ENCODE data around the gene SOX6. TPM values are rescaled to one million over a fixed set of nuclear protein-coding genes. Genes with fewer than 3 reads are reported as not detected.

The SOX6 gene
- total RNA-seq, 1 experiment from 2014 or later: not detected

DNA sequence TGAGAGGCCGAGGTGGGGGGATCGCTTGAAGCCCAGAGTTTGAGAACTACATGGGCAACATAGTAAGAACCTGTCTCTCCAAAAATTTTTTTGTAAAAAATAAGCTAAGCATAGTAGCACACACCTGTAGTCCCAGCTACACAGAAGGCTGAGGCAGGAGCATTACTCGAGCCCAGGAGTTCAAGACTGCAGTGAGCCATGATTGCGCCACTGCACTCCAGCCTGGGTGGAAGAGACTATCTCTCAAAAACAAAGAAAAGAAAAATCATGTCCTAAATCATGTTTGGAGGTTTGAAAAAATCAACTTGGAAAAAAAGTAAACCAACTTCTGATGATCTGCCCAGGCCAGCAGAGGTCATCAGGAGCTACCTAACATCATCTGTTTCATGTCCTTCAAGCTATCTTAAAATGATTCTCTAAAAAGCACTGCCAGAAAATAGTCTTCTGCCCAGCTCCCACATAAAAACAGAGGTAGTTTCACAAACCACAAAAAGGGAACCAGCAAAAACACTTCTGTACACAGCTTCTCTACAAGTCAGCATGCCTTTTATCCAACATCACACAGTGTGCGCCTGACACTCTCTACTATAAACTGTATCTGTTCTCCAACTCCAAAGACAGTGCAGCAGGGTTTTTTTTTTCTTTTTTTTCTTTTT lies 165.0 kb downstream of the SOX6 start:
- DNase-seq (ENCODE audit: low spot score): no peak

DNA sequence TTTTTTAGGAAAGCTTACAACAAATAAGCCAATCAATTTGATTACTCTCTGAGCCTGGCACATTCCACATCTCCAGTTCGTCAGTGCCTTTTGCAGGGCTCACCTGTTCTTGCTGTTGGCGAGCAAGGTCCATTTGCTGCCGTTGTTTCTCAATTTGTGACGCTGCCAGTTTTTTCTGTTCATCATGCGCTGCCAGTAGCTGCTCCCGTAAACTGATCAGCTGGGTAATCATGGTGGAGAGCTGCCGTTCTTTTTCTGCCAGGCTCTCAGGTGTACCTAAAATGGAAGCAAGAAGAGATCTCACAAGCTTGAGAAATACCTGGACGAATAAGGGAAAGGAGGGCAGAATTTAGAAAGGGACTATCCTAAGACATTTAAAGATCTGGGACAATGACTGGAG lies 169.7 kb downstream of the SOX6 start:
- no peak for DNase-seq (ENCODE audit: low spot score)

GRCh38 chr11:16185042-16185441 lies 171.3 kb downstream of the SOX6 start:
- DNase-seq (ENCODE audit: low spot score): no peak

GRCh38 chr11:16184588-16184987 lies 171.8 kb downstream of the SOX6 start:
- no peak for DNase-seq (ENCODE audit: low spot score)

GRCh38 chr11:16182553-16182952 lies 173.8 kb downstream of the SOX6 start:
- no peak for DNase-seq (ENCODE audit: low spot score)

DNA sequence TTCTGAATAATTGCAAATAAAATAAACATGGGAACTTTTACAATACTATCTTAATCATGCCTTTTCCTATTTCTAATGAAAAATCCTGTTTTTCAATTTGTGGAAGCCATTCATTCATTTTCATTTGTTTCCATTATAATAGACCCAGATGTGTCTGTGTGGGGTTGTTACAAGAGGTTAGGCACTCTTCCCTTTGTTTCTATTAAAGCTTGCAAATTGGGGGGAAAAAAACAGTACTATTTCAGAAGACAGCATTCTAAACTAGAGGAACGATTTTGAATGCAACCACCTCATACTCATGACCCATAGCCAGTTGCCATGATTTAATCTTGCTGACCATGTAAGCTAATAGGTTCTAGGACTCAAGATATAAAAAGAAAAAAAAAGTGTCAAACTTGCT lies 175.5 kb downstream of the SOX6 start:
- DNase-seq (ENCODE audit: low spot score): no peak

GRCh38 chr11:16179676-16180075 lies 176.7 kb downstream of the SOX6 start:
- DNase-seq (ENCODE audit: low spot score): no peak

- DNase-seq (ENCODE audit: low spot score): no peak
Observed at GRCh38 chr11:16178273-16178672, 178.1 kb downstream of the SOX6 start.

DNA sequence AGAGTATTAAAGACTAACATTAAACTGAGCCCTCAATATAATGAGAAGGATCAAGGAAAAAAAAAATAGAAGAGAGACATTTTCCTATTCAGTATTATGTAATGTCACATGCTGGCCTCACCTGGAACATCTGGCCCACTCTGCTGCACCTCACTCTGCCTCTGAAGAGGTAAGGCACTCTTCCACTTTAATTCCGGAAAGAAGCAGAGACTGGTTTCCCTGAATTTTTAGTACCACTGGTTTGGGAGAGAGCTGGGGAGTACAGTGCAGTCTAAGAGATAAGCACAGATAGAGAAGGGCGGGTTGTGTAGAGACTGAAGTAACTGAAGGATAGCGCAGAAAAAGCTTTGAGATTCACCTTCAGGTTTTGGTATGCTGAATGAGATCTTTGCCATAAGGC lies 178.7 kb downstream of the SOX6 start:
- DNase-seq (ENCODE audit: low spot score): no peak

GRCh38 chr11:16173798-16174197 lies 182.5 kb downstream of the SOX6 start:
- no peak for DNase-seq (ENCODE audit: low spot score)

DNA sequence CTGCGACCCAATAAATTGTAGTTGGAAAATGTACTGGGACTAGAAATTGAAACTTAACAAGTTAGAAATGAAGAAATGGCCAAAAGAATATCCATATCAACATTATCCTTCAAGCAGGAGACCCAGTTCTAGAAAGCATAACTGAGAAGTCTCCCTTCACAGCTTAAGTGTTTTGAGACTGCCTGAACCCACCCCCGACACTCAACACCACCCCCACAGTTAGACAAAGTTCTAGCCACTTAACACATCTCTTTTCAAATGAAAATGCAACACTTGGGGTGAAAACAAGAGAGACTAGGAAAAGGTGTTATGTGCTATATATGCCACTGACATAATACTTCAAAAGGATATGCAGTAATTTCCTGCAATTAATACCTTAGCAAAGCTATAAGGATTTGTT lies 184.5 kb downstream of the SOX6 start:
- DNase-seq (ENCODE audit: low spot score): no peak

- no peak for DNase-seq (ENCODE audit: low spot score)
Observed at GRCh38 chr11:16169956-16170847, 186.1 kb downstream of the SOX6 start.

DNA sequence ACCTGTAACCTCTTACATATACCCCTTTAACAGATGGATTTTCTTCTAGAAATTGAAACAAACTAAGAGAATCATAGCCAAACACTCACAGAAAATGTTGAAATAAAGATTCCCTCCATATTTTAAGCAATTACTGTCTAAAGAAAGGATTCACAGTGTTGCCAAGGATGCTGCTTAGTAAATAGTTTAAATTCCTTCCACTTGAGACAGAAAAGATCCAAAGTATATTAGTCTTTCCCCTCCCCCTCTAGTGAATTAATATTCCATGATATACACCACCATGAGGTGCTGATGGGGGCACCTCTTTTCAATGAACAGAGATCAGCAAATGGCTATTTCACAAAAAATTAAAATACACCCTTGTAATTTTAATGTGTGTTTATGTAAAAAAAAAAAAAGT lies 186.8 kb downstream of the SOX6 start:
- DNase-seq (ENCODE audit: low spot score): no peak

DNA sequence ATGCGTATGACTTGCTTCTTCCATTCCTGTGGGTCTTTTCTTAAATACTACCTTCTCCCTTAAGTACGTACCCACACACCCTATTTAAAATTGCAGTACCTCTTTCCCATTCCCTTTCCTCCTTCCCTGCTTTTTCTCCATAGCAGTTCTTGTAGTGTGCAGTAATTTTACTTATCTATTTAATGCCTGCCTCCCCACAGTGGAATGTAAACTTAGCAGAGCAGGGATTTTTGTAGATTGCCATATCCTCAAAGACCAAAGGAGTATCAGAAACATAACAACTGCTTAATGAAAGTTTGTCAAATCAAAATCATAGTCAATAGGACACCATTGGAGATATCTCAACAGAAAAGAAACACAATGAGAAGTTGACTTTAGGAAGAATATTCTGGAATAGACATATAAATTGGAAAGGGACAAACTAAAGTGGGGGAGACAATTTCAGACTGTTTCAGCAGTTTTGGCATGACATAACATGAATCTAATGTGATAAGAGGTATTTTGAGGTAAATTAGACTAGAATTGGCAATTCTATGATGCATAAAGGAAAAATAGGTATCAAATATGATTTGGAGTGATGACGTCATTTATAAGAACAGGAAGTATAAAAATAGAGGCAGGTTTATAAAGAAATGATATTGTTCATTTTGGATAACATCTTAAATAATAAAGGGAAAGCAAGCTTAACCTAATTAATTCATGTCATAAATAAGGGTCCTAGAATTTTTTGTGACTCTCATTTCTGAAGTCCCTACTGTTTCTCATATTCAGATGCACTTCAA lies 188.4 kb downstream of the SOX6 start:
- DNase-seq (ENCODE audit: low spot score): no peak

DNA sequence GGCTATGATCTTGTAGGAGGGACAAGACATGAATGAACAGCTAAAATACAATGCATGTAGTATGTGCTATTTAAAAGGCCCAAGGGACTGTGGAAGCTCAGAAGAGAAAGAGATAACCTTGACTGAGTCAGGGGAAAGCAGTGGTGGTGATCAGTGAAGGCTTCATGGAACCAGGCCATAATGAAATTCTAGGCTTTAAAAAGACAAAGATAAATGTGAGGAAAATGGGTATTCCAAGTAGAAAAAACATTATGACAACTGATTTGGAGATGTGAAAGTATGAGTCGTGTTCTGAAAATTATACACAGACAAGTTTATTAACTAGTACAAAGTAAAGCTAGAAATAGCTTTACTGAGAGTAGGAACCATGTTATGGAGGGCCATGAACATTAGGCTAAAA lies 189.8 kb downstream of the SOX6 start:
- DNase-seq (ENCODE audit: low spot score): no peak

DNA sequence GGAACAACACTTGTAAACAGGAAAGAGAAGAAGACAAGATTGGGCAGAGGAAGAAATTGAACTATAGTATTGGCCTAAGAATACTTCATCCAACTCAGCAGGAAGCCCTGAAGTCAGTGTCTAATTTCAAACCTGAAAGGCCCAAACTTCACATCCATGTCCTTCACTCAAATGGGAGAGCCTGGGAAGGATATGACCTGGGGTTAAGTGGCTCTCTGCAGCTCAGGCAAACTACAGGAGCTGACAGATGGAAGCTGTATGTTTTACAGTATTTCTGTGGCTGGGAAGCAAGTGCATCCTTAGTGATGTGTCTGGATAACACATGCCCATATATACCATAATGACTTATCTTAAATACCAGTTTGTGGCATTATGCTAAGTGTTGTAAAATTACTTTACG lies 196.2 kb downstream of the SOX6 start:
- no peak for DNase-seq (ENCODE audit: low spot score)

DNA sequence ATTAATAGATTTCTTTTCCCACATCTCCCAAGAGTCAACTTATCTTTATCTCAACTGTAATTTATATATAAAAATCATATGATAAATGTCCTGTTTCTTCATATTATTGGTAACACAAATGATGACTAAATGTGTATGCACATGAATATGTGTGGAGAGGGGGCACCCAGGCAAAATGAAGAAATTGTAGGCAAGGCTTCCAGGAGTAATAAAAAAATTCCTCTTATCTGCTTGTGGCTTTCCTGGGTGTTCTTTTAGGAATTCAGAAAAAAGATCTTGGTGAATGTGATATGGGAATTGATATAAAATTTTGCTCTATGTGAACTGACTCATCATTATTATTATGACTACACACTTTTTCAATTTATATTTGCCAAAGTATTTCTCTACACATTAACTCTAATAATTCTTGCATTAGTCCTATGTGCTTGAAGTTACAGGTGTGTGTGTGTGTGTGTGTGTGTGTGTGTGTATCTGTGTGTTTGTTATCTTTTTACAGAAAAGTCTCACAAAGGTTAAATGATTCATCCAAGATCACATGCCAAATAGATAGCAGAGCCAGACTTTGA lies 197.8 kb downstream of the SOX6 start:
- DNase-seq (ENCODE audit: low spot score): no peak

DNA sequence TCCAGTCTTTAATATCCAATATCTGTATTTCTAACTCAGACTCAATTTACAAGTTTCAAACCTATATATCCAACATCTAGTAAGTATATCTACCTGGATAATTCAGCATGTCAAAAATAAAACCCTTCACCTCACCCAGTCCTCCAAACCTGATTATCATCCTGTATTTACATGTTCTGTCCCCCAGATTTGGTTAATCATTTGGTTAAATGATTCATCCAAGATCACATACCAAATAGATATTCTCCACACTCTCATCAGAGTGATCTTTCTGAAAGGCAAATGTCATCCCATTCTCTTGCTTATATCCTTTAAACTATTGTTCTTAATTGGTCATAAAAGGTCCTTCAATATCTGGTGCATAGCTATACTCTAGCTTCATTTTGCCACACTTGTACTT lies 199.0 kb downstream of the SOX6 start:
- no peak for DNase-seq (ENCODE audit: low spot score)

DNA sequence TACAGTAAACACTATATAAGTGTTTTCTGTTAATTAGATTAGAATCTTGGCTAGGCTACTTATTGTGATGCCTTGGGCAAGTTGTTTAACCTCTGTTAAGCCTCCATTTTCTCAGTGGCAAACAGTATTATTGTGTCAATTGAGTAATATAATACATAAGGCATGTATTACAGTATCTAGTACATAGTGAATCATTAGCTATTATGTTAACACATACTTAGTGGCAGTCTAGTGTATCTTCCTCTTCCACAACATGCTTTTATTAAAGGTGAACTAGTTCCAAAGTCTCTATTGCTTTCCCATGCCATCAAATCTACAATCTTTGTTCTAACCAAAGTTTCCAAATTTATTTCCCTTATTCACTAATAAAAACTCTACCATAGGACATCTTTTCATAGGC lies 200.9 kb downstream of the SOX6 start:
- DNase-seq (ENCODE audit: low spot score): no peak

DNA sequence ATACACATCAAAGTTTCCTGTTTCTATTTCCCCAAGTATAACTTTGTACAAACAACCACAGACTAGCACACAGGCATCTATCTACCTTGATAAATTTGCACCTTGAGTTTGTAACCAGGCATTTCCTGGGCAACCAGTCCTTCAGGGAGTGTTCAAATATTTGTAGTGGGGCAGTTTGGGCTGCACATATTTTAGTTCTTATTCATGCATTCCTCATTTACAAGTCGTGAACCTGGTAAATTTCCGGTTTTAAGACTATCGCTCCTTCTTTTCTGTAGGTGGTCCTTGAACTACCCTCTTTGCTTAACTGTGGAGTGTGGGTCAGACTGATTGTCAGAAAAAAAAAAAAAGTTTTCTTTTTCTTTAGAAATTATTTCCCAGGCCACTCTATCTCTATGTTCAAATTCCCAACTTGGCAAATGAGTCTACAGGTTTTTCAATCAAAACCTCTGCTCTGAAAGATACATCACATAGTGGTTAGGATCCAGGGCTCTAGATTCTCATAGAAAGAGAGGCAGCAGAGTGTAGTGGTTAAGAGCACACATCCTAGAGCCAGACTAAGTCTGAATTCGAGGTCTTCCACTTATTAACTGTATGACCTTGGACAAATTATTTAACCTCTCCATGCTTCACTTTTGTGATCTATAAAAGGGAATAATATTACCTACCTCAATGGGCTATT lies 201.5 kb downstream of the SOX6 start:
- DNase-seq (ENCODE audit: low spot score): no peak

- no peak for DNase-seq (ENCODE audit: low spot score)
Observed at GRCh38 chr11:16153951-16154350, 202.4 kb downstream of the SOX6 start.

DNA sequence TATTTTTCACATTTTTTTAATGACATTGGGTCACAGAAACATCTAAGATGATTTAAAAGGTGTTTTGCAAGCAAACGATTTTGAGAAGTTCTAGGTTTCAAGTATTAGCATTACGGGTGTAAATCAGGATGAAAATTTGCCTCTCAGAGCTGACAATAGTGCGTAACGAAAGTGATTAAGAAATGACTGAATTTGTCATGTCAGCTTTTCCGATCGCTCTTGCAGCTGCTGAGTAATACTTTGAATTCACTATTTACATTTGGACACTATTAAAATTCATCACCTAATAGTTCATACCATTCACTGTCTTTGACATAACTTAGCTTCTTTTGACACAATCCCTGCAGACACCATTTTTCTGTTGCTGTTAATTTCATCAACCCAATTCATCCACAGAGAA lies 205.2 kb downstream of the SOX6 start:
- no peak for DNase-seq (ENCODE audit: low spot score)

All from A172 (cell line).